GM12874 (cell line): ENCODE measurements around the gene HHIPL1.

Experiments used
- TF ChIP-seq, protein P1 (sequence below): IDR thresholded peaks from 2 replicates; pipeline ENCODE4 v1.5.1; 2011; ENCODE audit warnings: low read depth, mild to moderate bottlenecking, control low read depth, low read length, moderate library complexity; ENCODE audit not compliant: insufficient read depth

Gene HHIPL1

DNA sequence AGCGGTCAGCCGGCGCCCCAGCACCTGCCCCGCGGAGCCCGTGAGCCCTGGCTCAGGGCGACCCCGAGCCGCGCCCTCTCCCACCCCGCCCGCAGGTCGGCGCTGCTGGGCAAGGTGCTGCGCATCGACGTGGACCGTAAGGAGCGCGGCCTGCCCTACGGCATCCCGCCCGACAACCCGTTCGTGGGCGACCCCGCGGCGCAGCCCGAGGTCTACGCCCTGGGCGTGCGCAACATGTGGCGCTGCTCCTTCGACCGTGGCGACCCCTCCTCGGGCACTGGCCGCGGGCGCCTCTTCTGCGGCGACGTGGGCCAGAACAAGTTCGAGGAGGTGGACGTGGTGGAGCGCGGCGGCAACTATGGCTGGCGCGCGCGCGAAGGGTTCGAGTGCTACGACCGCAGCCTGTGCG lies 14.4 kb downstream of the HHIPL1 start:
- TF ChIP-seq, protein P1, sequence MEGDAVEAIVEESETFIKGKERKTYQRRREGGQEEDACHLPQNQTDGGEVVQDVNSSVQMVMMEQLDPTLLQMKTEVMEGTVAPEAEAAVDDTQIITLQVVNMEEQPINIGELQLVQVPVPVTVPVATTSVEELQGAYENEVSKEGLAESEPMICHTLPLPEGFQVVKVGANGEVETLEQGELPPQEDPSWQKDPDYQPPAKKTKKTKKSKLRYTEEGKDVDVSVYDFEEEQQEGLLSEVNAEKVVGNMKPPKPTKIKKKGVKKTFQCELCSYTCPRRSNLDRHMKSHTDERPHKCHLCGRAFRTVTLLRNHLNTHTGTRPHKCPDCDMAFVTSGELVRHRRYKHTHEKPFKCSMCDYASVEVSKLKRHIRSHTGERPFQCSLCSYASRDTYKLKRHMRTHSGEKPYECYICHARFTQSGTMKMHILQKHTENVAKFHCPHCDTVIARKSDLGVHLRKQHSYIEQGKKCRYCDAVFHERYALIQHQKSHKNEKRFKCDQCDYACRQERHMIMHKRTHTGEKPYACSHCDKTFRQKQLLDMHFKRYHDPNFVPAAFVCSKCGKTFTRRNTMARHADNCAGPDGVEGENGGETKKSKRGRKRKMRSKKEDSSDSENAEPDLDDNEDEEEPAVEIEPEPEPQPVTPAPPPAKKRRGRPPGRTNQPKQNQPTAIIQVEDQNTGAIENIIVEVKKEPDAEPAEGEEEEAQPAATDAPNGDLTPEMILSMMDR, result 0 out of 2 replicates have a peak, but pooled peaks have one; percentile 2

DNA sequence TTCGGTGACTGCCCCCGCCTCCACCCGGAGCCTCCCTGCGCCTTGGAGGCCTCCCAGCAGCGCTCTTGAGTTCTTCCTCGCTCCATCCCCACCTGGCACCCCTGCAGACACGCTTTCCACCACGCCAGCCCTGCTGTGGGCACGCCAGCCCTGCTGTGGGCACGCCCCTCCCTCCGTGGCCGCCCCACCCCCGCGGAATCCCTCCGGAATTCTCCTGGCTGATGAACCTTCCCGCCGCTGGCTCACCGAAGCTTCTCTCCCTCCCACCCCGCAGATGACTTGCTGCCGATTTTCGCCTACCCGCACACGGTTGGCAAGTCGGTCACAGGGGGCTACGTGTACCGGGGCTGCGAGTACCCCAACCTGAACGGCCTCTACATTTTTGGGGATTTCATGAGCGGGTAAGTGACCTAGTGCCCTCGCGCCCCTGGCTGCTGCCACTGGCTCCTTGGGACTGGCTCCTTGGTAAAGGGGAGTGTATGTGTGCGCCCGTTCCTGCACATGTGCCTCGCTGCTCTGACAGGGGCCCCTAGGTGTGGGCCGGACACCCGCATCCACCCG lies 15.2 kb downstream of the HHIPL1 start:
- TF ChIP-seq, protein P1, result no peak

DNA sequence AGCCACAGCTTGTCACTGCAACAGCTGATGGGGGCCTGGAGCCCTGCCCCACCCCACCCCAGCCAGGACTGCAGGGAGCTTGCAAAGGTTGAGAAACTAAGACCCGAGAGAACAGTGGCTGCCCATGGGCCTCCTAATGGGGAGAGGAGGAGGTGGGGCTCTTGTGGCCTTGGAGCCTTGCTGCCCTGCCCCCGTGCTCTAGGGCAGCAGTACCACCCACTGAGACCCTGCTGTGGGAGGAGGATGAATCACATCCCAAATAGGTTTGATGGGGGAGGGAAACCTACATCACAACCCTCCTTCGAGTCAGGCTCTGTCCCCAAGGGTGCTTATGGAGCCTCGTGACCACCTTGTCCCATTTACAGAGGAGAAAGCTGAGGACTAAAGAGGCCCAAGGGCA lies 15.9 kb downstream of the HHIPL1 start:
- TF ChIP-seq, protein P1, result no peak

DNA sequence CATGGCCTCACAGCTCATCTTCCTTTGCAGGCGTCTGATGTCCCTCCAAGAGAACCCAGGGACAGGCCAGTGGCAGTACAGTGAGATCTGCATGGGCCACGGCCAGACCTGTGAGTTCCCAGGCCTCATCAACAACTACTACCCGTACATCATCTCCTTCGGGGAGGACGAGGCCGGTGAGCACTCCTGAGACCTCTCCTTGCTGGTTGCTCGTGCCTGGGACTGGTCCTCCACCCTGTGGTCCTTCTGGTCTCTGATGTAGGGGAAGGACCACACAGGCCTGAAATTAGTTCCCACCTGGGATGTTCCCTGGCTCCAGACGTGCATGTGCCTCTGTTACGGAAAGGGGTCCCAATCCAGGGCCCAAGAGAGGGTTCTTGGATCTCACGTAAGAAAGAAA lies 17.9 kb downstream of the HHIPL1 start:
- TF ChIP-seq, protein P1, result no peak

DNA sequence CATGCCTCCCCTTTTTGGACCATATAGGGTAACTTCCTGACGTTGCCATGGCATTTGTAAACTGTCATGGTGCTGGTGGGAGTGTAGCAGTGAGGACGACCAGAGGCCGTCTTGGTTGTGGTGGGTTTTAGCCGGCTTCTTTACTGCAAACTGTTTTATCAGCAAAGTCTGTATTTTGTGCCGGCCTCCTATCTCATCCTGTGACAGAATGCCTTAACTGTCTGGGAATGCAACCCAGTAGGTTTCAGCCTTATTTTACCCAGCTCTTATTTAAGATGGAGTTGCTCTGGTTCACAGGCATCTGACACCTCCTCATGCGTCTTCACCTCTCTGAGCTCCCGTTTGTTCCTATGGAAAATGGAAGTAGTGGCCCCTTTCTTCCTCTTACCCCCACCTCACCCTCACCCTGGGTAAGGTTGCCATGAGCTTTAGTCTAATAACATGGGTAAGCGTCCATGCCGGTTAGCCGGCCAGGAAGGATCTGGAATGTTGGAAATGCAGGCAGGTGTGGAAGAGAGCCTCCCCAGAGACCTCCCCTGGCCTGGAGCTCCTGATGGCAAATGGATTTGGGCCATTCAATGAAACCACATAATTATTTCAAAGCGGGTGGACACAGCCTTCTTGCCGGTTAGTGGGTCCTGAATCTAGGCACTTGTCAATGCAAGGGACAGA lies 18.6 kb downstream of the HHIPL1 start:
- TF ChIP-seq, protein P1, result no peak

DNA sequence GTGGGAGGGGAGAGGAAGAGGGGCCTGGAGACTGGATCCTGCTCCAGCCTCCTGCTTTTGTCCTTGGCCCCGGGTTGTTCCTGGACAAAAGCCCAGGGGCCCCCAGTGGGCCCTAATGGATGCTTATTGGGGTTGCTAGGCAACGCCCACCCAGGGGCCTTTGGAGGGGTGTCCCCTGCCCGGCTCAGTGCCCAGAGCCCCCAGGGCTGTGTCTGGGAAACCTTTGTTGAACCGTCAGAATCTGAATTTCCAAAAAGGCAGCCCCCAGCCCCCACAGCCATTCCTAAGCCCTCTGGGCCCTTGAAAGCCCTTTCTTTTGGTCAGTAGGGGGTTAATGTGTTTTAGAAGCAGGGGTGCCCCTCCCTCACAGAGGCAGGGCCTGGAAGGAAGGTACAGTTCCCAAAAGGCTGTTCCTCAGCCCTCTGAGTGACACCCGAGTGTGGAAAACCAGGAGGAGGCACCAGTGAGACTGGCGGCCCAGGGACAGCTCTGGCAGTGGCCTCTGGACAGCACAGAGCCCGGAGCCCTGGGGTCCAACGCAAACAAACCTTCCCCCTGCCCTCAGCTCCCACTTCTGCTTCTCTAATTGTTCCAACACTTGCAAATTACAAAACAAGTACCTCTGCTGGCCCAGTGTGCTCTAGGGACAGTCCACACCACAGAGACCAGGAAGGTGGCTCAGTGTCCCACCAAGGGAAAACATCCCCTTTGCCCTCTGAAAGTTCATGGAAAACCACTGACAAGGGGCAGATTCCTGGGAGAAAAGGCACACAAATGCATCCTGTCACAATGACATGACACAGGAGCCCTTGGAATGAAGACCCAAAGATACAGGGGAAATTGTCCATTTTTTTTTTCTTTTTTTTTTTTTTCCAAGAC lies 19.4 kb downstream of the HHIPL1 start:
- TF ChIP-seq, protein P1, result no peak

DNA sequence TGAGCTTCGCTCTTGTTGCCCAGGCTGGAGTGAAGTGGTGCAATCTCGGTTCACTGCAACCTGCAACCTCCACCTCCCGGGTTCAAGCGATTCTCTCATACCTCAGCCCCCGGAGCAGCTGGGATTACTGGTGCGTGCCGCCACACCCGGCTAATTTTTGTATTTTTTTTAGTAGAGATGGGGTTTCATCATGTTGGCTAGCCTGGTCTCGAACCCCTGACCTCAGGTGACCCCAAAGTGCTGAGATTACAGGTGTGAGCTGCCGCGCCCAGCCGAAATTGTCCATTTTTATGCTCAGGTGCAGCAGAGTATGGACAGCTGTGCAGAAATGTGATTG lies 20.0 kb downstream of the HHIPL1 start:
- TF ChIP-seq, protein P1, result no peak
